HG03378 (cell line): Measurements from ENCODE around the gene ARPC2.

ENCODE experiments used
- ATAC-seq: cut with Tn5 transposase; IDR thresholded peaks from one replicate; pipeline ENCODE4 v1.9.1; 2021; ENCODE audit warnings: mild to moderate bottlenecking, moderate library complexity; ENCODE audit not compliant: unreplicated experiment

Gene ARPC2

DNA sequence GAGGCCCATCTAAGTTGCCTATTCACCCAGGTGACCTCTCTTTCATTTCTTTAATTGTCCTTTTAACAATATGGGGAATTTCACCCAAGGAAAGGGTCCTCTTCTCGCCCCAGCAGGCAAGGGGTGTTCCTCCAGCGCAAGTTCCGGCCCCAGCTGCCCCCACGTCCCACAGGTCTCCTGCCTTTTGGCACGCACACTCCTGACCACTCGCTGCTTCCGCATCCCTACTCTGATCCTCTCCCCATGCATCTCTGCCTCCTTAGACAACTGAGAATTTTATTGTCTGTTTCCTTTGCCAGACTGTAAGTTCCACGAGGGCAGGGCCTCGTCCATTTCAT, 684 bp upstream of the ARPC2 start:
- ATAC-seq: no peak

GRCh38 chr2:218217360-218218267, 625 bp downstream of the ARPC2 start:
- ATAC-seq: no peak

GRCh38 chr2:218218268-218219185, 1.5 kb downstream of the ARPC2 start:
- ATAC-seq: peak; percentile 46

DNA sequence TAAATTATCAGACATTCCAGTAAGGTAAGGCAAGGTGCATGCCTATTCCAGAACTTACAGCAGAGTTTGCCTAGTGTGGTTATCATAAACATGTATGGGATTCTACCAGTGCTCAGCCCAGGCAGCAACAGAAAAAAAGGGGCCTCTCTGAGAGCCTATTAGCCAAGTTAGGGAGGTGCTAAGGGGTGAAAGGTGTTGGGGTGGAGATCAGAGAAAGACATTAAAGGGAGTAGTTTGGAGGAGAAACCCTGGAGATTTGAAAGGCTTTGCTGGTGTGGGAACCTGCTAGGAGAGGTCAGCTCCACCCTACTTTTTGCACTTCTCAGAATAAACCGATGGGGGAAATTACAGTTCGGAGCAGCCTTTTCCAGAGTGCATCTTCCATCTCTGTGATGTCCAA, 2.9 kb downstream of the ARPC2 start:
- no peak for ATAC-seq

DNA sequence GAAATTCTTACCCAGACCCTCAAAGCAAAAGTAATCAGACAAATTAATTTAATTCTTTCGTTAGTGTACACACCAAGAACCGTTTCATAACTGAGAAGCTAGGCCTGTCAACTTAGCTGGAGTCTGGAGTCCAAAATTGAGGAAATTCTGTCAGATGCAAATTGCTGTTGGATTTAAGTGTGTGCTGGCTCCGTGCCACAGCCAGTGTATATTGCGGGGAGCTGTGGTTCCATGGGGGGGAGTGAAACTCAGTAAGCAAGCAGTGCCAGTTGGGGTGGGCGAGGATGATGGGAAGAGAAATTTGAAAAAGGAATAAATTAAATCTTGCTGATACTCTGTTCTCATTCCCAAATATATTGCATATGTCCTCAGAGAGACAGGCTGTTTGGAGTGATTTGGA, 4.0 kb downstream of the ARPC2 start:
- no peak for ATAC-seq

DNA sequence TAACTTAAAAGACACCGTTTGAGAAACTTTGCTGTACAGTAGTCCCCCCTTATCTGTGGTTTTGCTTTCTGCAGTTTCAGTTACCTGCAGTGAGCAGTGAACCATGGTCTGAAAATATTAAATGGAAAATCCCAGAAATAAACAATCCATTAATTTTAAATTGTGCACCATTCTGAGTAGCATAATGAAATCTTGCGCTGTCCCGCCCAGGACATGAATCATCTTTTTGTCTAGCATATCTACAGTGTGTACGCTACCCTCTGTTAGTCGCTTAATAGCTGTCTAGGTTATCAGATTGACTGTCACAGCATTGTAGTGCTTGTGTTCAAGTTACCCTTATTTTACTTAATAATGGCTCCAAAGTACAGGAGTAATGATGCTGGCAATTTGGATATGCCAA, 6.1 kb downstream of the ARPC2 start:
- ATAC-seq: no peak

DNA sequence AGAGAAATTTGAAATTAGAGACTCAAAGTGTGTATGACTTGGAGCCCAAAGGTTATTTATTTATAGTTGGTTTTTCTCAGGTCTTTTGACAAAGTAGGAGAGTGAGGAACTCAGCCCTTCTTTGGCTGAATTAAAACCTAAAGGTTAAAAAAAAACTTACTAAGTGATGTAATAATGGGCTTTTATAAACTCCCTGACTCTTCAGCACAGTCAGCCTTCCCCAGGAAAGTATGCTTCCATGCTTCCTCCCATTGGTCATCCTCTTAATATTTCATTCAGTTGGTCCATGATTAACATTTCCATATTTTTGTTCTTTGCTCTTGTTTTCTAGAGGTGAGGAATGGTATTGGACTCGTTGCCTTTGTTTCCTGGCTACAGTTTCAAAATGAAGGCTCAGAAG, 7.2 kb downstream of the ARPC2 start:
- no peak for ATAC-seq

DNA sequence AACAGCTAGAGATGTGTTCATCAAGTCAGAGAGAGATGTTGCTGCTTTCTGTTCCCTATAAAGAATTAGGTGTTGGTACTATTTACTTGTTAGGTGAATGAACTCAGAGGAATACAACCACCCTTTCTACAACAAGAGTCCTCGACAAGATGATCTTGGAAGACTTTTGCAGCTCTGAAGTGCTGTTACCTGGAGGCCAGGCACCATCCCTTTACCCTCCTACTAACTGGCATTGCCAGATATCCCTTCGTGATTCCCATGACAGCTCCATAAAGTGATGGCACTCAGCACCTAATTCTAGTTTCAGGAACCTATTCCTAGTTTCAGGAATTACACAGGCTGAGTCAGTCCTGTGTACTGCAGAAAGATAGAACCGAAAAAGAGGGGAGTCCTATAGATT, 9.9 kb downstream of the ARPC2 start:
- no peak for ATAC-seq

DNA sequence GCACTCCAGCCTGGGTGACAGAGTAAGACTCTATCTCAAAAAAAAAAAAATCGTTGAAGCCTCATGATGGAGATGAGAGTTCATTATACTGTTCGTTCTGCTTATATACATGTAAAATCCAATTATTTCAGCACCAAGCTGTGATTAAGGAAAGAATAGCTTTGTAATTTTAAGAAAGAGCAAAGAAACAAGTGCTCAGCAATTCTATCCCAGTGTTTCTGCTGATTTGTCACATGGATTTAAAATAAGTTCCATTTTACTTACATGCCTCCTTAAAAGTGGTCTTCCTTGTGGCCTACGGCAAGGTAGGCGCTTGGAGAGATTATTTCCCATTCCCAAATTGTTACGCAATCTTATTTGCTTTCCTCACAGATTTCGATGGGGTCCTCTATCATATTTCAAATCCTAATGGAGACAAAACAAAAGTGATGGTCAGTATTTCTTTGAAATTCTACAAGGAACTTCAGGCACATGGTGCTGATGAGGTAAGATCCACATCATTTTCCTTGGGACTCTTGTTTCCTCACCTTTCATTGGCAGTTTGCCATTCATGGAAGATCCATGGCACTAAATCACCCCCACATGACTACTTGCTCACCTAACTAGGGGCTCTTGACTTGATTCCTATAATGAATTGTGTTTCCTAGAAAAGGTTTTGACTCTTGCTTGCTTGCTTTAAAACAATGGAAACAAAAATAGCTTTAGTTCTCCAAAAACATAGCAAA, 11.5 kb downstream of the ARPC2 start:
- no peak for ATAC-seq

GRCh38 chr2:218229239-218229638, 12.2 kb downstream of the ARPC2 start:
- peak; percentile 87 for ATAC-seq

DNA sequence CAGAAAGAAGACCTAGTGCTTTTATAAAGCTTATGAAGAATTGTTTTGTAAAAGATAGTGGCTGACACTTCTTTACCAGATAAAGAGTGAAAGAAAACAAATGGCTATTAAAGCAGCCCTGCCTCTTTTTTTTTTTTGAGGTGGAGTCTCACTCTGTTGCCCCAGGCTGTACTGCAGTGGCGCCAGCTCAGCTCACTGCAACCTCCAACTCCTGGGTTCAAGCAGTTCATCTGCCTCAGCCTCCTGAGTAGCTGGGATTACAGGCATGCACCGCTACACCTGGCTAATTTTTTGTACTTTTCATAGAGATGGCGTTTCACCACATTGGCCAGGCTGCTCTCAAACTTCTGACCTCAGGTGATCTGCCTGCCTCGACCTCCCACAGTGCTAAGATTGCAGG, 12.9 kb downstream of the ARPC2 start:
- ATAC-seq: no peak

DNA sequence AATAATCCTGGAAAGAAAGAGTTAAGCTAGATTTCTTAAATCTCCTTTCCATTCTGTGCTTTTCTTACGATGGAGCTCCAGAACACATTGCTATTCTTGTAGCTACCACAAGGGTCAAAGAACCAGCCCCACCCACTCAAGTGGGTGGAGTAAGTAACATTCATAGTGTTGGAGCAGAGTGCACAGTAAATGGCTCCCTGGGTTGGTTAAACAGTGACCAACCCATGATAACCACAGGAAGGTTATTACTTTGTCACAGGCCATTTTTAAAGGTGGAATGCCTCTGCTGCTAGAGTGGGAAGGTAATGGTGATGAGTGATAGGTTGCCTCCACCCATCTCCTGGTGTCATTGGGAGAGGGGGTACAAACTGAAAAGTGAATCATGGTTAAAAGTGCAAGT, 13.9 kb downstream of the ARPC2 start:
- peak; percentile 70 for ATAC-seq

DNA sequence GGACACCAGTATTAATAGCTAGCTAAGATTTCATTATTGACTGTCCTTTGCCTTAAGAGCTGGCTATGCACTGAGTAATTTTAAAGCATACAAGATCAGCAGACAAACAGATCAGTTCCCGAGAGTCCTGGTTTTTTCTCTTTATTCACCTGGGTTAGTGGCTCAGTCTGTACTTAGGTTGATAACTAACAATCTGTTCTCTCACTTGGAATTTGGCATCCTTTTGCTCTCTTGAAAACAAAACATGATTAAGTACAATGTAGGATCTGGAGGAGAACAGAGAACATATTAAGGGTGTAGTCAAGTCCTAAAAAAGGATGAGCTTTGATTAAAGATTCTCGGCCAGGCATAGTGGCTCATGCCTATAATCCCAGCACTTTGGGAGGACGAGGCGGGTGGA, 16.6 kb downstream of the ARPC2 start:
- ATAC-seq: no peak

GRCh38 chr2:218234521-218234920, 17.5 kb downstream of the ARPC2 start:
- ATAC-seq: no peak

DNA sequence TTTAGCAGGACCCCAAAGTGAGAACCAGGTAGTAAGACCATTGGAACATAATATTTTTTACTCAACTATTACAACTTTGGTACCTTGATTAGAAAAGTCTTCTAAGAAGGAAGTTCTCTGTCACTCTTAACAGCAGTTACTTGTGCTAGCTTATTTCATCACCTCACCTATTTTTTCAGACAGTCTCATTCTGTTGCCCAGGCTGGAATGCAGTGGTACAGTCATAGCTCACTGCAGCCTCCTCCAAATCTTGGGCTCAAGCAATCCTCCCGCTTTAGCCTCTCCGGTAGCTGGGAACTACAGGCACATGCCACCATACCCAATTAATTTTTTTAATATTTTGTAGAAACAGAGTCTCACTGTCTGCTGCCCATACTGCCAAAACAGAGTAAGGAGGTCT, 18.0 kb downstream of the ARPC2 start:
- ATAC-seq: no peak

- ATAC-seq: no peak
Observed at GRCh38 chr2:218236829-218237228, 19.8 kb downstream of the ARPC2 start.

- ATAC-seq: no peak
Observed at GRCh38 chr2:218238887-218239286, 21.9 kb downstream of the ARPC2 start.

DNA sequence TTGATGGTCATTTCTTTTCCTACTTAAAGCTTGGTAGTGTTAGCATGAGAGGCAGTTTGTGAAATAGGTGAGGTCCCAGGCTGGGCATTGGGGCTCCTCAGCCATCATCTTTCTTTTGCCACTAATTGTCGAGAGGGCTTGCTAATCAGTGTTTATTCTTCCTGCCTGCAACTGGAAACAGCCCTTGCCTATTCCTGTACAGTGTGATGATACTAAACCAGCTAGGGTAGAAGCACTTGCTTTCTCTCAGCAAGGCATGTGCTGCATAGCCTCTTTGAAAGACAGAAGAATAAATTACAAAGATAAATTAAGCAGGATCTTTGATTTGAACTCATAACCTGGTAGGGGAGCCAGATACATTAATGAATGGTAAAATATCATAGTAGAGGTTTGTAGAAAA, 27.2 kb downstream of the ARPC2 start:
- no peak for ATAC-seq

DNA sequence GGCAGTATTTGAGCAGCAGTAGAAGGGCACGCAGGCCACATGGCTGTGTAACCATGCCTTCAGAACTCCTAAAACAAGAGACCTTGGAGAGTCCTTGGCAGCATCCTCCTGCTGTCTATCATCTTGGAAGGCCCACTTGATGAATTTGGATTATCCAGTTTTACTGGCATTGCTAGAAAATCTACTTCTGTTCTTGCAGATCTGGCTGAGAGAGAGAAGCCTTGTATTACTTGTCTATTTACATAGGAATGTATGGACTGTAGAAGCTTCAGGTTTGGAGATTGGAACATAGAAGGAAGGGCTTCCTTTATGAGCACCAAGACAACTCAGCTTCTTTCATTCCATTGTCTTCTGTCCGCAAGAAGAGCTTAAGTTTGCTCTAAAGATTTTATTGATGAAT, 27.7 kb downstream of the ARPC2 start:
- ATAC-seq: no peak

DNA sequence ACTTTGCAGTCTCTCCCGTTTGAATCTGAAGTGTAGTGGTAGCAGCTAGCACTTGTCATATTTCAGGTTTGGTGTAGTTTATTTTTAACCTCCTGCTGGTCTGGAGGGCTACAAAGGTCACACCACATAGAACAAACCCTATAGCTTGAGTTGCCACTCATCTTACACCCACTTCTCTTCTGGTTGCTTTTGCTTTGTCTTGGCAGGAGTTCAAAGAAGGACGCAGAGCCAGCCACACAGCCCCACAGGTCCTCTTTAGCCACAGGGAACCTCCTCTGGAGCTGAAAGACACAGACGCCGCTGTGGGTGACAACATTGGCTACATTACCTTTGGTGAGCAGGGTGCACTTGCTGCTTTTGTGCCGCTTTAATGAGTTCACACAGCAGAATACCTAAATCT, 28.2 kb downstream of the ARPC2 start:
- no peak for ATAC-seq

- ATAC-seq: no peak
Observed at GRCh38 chr2:218249691-218250090, 32.7 kb downstream of the ARPC2 start.
